T1000 (cell line): ENCODE measurements around the gene HS1BP3.

ENCODE experiments used
- DNase-seq: peaks from one replicate; lab custom pipeline; 2025; ENCODE audit warnings: mixed read lengths; lab: John Stamatoyannopoulos, UW

The HS1BP3 gene

DNA sequence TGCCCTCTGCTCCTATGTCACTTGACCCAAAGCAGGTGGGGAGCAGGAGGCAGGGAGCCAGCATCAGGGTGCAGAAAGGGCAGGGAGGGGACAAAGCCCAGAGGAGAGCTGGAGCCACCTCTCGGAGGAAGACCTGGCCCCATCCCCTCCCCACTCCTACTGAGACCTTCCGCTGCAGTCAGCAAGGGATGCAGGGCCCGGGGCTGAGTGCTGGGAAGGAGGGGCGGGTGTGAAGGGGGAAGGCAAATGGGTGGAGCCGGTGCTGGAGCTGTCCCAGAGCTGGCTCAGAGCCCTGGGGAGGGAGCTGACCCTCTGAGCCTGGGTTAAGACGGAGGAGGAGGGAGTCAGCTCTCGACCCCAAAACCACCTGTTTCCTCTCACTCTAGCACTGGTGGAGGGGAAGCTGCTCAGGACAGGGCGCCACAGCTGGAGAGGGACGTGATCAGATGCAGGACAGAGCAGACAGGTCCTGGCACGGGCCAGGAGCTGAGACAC is 33.8 kb downstream of the HS1BP3 start:
- DNase-seq, result no peak

DNA sequence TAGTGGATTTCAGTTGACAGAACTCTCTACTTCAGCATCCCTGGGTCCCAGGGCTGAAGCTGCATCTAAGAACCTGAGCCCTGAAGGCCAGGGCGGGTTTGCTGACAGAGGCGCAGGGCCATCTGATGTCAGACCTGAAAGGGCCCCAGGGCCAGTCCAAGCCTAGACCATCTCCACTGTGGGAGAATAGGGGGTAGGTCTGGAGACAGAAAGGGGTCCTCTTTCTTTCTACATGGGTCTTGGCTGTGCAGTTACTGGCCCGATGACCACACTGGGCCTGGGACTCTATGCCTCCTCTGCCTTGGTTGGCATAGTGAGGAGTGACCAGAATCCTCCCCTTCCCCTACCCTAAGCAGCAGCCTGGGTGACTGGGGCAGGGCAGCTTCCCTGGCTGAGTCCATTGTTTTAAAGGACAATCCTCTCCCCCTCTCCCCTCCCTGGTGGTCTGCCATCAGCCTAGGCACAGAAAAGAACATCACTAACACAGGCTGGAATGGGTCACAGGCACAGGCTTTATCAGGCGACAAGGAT is 34.5 kb downstream of the HS1BP3 start:
- DNase-seq, result no peak

DNA sequence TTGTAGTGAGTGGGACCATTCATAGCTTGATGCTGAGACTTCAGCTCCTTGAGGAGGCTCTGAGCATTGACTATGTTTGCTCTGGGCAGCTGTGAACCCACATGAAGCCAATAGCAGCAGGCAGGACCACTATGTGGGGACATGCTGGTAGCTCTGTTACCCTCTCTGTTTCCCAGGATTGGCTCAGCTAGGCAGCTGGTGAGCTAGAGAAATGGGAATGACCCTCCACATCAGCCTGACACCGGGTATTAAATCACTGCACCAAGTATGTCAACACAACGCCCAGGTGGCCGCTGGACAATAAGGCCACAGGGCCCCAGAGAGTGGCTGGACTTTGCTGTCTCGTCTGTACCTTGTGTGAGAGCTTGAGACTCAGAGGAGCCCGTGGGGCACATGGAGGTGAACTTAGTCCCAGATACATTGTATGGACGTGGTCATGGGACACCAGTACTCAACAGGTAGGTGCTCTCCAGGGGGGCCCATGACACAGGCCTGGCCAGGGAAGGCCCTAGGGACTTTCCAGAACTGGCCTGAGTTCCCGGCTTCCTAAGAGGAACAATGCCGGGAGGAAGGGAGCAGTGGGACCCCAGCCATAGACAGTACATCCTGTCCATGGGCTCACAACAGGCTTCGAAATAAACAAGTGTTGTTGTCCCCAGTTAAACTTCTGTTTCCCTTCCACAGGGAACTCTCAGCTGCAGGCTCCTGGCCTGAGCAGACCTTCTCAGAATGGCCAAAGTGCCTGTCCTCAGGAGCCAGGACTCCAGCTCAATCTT is 35.2 kb downstream of the HS1BP3 start:
- DNase-seq, result no peak

DNA sequence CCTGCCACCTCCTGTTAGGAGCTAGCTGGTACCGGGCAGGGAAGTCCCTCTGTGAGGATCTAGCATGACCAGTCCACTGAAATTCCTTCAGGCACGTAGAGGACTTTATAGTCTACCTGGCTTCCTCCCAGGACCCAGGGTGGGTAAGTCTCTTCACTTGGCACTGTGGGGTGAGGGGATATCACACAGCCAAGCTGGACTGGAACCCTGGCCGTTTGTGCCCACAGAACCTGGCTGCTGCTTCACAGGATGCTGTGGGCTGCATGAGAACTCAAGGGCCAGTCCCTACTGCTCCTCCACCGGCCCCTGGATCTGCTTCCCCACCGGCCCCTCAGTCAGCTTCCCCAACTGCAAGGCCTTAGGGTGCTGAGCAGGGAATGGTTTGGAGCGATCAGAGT is 35.8 kb downstream of the HS1BP3 start:
- DNase-seq, result no peak

DNA sequence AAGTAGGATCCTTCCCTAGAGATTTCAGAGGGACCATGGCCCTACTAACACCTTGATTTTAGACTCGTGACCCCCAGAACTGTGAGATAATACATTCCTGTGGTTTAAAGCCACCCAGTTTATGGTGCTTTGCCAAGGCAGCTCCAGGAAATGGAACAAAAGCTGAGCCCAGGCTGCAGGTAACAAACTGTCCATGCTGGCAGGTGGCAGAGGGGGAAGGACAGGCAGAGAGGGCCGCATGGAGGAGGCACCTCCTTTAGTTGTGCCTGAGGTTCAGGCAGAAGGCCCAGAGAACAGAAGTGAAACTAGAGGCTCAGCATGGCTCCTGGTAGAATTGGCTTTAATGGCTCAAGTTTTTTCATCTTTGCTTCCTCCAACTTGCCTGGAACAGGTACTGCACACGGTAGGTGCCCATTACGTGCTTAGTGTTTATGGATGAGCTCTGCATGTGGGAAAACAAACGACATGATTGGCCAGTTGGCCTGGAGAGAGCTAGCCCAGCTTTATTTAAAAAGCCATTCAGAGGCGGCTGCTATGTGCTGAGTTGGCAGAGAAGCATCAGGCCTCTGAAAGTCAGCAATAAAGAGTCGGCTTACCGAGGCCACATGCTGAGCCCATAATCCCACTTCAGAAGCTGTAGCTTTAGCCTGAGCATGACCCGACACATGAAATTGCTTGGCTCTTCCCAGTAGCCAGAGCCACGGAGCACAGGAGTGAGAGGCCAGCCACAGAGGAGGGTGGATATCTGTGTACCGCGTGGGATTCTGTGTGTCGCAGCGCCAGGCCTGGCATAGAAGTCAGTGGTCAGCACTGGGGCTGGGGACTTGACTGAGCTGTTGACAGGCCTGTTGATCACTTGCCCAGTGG is 36.5 kb downstream of the HS1BP3 start:
- DNase-seq, result no peak

DNA sequence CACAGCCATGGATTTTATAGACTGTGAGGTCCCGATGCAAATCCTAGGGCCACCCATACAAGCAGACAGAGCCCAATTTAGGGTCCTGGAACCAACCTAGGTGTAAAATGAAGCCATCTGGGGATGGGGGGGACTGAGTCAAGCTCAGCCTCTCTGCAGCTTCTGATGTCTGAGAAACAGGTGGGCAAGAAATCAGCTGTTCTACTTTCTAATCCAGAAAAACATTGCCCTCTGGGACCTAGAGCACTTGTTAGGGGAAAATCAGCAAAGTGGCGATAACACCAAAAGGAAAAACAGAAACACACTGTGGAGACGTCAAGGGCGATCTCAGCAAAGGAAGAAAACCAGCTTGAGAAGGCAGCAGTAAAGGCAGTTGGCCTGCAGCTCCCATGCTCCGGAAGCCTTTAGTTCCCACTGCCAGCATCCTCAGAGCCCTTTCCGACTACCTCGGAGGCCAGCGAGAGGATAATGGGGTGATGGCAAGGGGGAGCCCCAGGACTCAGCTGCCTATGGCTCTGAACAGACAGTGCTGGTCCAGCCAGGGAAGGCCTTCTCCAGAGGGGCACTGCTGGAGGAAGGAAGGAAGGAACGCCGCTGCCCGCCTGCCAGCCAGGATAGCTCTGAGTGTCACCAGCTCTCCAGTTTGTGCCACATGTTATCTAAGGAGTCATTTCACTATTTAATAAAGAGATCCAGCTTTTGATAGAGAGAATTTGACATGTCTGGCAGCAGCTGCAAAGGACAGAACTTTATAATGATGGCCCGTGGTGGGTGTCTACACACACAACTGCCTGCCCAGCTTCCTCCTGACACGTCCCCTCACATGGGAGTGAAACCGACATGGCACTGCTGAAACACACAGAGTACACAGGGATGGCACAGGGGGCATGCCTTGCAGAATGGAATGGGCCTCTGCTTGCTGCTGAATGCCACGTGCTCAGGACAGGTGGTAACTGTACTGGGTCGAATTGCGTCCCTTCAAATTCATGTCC is 37.7 kb downstream of the HS1BP3 start:
- DNase-seq, result no peak

DNA sequence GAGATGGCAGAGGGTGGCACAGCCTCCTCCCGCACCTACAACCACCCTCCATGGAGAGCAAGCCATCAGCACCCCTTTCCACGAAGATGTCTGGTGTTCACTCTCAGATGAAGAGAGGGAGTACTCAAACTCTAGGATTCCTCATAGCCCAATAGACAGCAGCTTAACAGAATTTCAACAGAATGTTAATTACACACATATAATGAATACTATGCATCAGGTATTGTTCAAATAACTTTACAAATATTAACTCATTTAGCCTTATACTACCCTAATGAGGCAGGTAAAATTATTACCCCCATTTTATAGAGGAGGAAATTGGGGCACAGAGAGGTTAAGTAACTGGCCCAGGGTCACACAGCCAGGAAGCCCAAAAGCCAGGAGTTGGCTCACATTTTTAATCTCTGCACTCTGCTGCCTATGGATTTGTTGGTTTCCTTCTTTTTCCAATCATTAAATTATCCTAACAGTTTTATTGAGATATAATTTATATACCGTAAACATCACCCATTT is 39.0 kb downstream of the HS1BP3 start:
- DNase-seq, result no peak

DNA sequence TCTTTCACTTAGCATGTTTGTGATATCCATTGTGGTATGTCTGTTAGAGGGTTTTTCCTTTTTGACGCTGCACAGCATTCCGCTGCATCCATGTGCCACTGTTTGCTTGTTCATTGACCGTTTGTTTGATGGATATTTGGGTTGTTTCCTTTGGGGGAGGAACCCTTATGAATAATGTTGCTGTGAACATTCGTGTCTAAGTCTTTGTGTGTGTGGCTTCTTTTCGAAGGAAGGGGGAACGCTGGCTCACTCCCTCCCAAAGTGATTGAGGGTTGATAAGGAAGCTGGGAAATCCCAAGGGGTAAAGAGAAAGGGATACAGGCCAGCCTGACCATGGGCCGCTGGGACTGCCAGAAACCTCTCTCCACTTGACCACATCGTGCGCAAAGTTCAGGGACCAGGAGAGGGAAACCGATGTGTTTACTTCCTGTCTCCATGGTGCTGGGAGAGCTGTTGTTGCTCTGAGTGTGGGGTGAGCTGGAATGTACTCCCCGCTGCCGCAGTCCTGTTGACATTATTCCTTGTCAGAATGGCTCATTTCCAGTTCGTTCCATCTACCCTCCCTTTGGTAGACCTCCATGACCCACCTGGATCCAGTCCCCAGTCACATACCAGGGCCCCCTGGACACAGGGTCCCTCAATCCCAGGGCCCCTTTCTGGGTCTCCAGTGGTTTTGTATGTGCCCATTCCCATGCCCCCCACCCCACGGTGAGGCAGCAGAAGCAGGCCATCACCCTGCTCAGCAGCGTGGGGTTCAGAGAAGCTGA is 39.6 kb downstream of the HS1BP3 start:
- DNase-seq, result no peak

DNA sequence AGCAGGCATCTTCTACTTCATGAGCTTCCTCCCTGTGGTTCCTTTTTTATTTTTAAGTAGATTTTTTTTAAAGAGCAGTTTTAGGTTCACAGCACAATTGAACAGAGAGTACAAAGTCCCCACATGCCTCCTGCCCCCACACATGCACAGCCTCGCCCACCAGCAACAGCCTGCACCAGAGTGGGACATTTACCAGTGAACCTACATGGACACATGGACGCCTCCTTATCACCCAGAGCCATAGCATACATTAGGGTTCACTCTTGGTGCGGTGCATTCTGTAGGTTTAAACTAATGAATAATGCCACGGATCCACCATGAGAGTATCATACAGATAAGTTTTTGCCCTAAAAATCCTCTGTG is 40.9 kb downstream of the HS1BP3 start:
- DNase-seq, result no peak

DNA sequence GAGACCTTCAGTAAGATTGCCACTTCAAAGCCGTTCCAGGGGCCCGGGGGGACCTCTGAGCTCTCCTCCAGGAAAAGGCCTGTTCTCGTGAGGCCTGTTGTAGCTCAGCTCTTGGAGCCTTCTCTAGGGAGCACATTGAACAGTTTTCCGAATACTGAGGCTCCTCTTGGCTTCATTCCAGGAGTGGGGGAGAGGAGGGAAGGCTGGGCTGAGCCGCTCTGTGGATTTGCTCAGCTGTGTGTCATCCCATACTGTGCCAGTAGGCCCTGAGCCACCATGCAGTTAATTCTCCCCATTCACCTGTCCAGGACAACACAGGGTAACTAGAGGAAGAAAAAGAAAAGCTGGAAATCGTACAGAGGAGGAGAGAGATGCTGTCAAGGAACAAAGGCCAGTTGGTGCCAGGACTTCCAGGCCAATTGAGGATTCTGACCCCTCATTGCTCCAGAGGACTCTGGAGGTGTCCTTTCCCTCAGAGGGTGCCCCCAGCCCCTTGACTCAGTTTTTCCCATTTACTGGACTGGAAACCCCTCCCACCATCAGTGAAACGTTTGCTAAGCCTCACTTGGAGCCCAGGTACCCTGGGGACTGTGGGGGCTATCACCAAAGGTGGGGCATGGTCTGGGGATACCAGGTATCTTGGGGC is 41.4 kb downstream of the HS1BP3 start:
- DNase-seq, result no peak

DNA sequence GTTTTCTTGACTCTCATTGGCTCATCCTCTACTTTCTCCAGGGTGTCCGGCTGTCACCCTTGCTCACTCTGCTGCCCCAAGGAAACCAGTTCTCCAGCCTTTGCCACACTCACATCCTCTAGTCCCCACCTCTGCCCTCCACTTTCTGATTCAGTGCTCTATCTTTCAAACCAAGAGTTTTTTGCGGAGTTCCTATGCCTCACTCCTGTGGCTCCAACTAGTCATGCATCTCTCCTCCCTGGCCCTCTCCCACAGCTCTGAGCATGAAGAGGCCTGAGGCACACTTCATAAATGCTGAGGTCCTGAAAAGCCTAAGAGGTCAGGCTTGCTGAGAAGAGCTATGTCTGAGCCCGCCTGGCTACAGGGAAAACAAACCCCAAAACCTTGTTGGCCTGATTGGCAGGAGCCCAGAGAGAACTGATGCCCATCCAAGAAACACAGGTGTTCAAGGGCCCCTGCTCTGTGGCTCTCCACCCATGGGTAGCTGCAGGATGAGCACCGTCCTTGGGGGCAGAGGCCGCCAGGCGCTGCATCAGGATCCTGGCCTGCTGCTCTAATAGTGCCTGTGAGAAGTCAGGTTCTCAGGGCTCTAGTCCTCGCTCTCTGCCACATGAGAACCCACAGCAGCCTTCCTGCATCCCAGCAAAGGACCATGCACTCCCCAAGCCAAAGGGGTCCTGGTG is 42.1 kb downstream of the HS1BP3 start:
- no peak for DNase-seq

DNA sequence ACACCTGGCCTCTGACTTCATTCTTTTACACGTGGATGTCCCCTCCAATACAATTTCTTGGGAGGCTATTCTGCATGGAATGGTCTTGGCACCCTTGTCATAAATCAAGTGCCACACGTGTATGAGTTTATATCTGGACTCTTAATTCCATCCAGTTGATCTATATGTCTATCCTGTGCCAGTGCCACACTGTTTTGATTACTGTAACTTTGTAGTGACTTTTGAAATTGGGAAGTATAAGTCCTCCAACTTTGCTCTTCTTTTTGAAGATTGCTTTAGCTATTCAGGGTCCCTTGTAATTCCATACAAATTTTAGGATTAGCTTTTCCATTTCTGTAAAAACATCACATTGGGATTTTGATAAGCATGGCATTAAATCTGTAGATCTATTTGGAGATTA is 43.5 kb downstream of the HS1BP3 start:
- no peak for DNase-seq

DNA sequence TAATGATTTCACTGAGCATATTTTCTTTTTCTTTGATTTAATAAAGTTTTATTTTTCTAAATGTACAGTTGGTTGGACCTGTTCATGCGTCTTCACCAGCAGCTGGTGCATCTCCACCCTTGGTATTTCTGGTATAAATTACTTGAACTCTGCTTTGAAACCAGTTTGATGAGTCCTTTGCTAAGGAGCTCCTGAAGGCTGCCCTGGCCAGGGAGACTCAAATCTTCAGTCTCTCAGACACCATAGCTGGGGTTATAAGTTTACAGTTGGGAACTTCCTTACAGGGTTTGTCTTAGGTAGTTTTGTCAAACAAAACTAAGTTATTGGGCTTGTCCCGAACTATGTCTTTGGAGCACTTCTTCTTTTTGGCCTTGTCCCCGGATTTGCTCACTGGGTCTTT is 44.7 kb downstream of the HS1BP3 start:
- DNase-seq, result no peak

DNA sequence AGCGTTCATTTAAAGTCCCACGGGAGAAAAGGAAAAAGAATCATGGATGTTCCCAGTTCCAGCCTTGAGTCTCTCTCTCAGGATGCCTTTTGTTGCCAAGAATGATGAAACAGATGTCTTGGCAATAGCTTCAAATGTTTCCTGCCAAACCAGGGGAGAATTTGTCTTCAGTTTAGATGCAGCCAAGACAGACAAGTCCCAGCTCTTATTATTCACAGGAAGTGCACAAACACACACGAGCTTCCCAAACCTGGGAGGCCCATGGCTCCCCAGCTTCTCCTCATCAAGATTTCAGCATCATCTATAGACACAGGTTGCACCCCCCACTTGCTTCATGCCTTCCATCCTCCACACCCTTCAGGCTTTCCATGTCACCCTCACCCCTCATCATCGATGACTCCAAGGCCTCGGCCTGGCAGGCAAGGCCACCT is 45.9 kb downstream of the HS1BP3 start:
- no peak for DNase-seq

DNA sequence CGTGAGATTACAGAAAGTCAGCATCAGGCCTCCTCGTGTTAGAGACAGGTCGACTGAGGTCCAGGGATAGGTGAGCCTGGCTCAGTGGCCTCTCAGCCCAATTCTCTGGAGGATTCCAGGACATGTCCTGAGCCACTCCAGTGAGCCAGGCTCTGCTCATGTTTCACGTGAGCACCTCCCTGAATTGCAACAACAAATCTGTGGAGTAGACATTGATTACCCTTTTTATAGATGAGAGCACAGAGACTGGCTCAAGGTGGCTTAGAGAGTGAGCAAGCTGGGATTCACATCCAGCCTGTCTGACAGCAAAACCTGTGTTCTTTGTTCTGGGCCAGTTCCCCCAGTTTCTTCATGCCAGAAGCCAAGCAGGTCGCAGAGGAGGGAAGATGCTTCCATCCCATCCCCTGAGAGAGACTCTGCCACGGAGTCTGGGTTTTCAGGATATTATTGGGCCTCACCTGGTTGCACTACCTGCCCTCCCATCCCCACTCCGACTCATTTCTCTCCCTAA is 46.4 kb downstream of the HS1BP3 start:
- DNase-seq, result no peak

DNA sequence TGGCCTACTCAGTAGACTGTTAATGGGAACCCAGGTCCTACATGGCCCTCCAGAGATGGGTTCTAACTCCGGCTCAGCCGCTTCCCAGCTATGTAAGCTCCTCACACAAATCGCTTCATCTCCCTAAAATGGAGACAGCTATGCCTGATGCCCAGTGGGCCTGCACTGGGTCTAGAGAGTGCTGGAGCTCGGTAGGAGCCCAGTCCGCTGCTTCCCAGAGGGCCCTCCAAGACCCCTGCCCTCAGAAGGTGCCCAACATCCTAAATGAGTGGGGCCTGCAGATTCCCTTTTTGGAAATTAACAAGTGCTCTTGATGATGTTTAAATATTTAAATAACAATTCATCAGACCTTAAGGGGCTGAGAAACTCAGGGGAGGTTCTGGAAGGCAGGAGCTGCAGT is 47.1 kb downstream of the HS1BP3 start:
- no peak for DNase-seq

DNA sequence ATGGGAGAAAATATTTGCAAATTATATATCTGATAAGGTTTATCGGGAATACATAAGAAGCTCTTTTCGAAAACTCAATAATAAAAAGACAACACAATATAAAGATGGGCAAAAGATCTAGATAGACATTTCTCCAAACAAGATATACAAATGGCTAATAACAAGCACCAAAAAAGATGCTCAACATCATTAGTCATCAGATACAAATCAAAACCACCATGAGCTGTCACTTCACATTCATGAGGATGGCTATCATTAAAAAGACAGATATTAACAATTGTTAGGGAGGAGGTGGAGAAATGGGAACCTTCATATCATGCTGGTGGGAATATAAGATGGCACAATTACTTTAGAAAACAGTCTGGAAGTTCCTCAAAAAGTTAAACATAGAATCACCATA is 48.1 kb downstream of the HS1BP3 start:
- no peak for DNase-seq

DNA sequence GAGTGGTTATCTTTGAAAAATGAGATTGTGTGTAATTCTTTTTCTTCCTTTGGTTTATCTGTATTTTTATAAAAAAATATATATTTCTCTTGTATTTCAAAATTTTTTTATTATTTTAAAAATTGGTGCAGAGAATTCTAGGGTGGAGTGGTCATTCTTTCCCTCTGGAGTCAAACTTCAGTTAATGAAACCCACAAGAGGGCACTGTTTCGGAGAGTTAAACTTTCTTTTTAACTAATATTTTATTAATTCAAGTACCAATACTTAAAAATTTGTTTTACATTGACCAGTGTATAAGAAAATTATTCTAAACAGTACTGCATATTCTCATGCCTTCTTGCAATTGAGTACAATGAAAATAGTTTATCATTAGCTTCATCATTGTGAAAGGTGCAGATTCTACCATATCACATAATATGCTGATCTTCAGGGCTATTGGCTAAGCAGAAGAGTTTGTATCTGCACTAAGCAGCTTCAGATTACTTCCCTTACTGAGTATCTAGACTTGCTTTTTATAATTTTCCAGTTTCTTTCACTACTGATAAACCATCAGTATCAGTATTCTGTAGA is 50.1 kb downstream of the HS1BP3 start:
- no peak for DNase-seq

DNA sequence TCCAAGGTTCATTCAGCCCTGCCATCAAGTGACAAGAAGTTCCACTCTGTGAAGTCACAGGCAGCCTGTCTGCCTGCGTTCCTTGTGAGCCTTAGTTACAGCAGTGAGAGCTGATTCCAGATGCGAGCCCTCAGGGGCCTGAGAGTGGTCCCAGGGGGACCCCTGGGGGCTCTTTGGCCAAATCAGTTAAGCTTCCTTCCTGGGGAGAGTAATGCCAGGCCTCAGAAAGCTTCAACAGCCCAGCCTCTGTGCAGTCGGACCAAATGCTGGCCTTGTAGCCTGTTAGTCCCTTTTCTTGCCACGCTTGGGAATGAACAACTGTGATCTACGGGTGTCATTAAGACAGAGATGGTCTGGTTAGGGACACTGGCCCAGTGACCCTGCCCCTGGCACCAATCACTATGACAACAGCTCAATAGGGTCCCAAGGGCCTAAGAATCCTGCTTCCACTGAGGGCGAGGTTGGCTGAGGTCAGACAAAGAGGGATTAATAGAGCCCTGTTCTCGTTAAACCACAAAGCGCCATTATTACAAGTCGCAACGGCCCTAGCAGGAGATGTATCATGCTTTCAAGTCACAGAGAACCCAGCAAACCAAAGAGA is 50.9 kb downstream of the HS1BP3 start:
- no peak for DNase-seq
